Tibial nerve (tissue), 4 donors: Measurements from ENCODE around the gene GALNTL6.

Source experiments
- EP300 ChIP-seq, 2 donors: sonication (generic); formaldehyde crosslinking; IDR thresholded peaks; one replicate each; pipeline ENCODE4 v1.6.1; 2017; ENCODE audit warnings: antibody characterized with exemption in 2 of 2, mild to moderate bottlenecking in 1 of 2
- TF ChIP-seq, protein P1 (sequence below), 5 experiments: fragments of 200-600 bp in 3 of 5; fragments of 450-650 bp in 2 of 5; sonication (generic) in 3 of 5; IDR thresholded peaks; one replicate each; pipeline ENCODE4 v1.5.1; 2016 to 2019; ENCODE audit warnings: antibody characterized with exemption in 5 of 5, mild to moderate bottlenecking in 3 of 5, moderate library complexity in 2 of 5

DNA sequence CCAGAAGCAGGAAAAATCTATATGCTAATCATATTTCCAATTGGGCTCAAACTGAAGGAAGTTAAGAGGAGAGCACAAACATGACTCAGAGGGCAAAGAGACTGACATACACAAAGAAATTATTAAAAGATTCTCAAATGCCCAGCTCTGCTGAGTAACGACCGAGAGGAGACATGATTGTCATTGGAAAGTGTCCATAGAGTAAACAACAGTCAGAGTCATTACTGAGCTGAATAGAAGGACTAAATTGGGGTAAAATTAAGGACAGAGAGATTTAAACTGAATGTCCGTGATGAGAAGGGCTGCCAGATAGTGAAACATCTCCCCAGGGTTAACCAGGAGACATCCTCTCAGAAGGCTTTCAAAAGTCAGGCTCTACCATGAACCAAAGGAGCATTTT lies 1244.2 kb downstream of the GALNTL6 start:
- TF ChIP-seq, protein P1, sequence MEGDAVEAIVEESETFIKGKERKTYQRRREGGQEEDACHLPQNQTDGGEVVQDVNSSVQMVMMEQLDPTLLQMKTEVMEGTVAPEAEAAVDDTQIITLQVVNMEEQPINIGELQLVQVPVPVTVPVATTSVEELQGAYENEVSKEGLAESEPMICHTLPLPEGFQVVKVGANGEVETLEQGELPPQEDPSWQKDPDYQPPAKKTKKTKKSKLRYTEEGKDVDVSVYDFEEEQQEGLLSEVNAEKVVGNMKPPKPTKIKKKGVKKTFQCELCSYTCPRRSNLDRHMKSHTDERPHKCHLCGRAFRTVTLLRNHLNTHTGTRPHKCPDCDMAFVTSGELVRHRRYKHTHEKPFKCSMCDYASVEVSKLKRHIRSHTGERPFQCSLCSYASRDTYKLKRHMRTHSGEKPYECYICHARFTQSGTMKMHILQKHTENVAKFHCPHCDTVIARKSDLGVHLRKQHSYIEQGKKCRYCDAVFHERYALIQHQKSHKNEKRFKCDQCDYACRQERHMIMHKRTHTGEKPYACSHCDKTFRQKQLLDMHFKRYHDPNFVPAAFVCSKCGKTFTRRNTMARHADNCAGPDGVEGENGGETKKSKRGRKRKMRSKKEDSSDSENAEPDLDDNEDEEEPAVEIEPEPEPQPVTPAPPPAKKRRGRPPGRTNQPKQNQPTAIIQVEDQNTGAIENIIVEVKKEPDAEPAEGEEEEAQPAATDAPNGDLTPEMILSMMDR (IDR thresholded peaks at IDR 0.05), result no peak
- no peak for TF ChIP-seq EP300 (IDR thresholded peaks at IDR 0.05)
